ENCODE data around the gene PDZD8.
"Not testable (repeated sequence)": the region's sequence is repeated elsewhere in the genome, so short reads cannot be mapped to it uniquely, and the experiment has no call there.

PDZD8 gene

DNA sequence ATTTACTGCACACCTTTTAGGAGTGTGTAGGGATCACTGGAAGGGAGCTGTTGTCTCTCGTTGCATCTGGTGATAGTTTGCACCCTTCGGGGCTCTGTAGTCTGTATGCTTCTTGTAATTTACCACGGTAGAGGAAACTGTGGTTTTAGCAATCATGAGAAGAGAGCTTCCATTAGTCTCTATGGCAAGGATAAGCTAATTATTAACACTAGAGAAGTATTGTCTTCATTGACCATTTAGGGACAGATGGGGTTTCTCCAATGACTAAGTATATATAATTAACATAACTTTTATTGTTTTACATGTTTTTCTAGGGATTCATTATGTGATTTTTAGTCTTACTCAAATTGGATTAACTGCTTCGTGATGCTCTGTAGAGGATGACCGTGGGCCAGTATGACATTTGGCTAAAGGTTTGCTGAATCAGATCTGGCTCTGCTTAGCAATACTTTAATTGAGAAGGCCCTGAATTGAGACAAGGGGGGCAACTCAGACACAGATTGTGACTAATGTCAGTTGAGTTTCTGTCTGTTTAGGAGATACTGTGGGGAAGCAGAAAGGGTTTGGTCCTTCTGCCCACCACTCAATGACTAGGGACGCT, 125.6 kb downstream of the PDZD8 start:
- DNase-seq = no peak

- no peak for DNase-seq
These were observed 126.3 kb downstream of the PDZD8 start for GRCh38 chr10:117248750-117249465.

DNA sequence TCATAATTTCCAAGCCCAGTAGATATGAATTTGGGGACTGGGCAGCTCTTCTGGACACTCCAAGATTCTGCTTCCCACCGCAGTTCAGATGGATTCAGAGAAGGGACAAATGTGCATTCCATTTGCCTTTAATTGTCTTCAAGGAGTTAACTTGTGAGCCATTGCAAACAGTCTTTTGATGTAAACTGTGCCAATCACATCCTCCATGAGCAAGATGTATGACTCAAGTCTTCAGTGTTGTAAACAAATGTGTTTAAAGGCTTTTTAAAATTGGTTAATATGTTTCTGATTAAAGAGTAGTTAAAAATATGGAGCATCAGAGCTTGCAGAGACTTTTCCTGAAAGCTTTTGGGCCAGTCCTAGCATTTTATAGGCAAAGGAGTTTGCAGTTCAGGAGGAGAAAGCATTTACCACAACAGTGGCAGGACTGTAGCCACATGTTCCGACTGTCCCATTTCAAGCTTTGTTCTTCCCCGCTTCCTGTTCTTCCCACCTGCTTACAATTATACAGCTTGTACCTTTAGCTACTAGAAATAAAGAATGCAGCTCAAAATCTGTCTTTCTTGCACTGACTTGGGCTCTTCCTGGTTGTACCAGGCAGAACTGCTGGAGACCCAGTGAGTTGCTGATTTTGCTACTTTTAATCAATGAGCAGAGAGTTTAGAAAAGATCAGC, 128.1 kb downstream of the PDZD8 start:
- no peak for DNase-seq

DNA sequence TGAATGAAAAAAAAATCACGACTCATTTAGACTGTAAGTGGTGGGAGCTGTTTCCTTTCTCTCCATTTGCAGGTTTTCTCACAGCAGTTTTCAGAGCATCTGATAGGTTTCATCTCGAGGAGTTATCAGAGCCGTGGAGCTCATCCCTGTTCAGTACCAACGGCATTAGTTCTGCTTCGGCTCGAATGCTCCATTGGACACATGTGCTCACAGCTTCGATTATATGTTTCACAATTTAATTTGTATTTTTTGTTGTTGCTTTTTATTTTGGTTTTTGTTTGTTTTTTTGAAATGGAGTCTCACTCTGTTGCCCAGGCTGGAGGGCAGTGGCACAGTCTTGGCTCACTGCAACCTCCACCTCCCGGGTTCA, 132.8 kb downstream of the PDZD8 start:
- no peak for DNase-seq

DNA sequence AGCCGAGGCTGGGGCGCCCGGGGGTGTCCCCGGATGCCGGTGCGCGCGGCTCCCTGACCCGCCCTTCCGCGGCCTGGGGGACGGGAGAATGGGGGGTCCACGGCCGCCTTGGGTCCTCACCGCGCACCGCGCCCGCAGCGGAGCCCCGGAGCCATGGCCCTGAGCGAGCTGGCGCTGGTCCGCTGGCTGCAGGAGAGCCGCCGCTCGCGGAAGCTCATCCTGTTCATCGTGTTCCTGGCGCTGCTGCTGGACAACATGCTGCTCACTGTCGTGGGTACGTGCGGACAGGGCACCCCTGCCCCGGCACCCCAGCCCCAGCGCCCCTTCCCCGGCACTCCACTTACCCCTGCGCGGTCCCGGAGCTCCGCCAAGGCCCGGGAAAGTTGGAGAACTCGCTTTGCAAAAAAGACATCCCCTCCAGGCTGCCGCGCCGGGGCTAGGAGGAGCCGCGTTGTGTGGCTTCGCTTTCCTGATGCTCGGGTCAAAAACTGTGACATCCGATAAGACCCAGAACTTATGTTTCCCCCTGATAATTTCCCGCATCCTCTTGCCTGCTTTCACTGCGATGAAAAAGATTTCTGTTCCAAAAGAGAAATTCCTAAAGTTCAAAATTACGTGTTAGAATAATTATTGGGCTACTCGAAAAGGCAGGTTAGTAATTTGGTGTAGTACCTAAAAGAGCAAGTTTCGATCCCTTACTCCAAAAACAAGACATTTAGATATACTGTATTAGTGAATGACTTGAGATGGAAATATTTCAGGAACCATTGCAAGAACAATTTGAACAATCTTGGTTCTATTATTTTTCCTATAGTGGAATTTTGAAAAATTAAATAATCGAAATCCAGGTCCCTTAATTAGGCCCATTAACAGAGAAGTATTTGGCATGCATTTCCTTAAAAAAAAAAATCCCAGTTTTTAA, 133.4 kb downstream of the PDZD8 start:
- DNase-seq = no peak

GRCh38 chr10:117240621-117241529, 134.4 kb downstream of the PDZD8 start, which contains the start of gene SLC18A2:
Gene SLC18A2, plus strand, starts transcription at chr10:117241114. Its CDS starts 580 bp downstream, at chr10:117241694.
- no peak for DNase-seq

- DNase-seq = peak; percentile 39
These were observed 135.3 kb downstream of the PDZD8 start for GRCh38 chr10:117239721-117240620.

- no peak for DNase-seq
These were observed 136.2 kb downstream of the PDZD8 start for GRCh38 chr10:117239051-117239450.

DNA sequence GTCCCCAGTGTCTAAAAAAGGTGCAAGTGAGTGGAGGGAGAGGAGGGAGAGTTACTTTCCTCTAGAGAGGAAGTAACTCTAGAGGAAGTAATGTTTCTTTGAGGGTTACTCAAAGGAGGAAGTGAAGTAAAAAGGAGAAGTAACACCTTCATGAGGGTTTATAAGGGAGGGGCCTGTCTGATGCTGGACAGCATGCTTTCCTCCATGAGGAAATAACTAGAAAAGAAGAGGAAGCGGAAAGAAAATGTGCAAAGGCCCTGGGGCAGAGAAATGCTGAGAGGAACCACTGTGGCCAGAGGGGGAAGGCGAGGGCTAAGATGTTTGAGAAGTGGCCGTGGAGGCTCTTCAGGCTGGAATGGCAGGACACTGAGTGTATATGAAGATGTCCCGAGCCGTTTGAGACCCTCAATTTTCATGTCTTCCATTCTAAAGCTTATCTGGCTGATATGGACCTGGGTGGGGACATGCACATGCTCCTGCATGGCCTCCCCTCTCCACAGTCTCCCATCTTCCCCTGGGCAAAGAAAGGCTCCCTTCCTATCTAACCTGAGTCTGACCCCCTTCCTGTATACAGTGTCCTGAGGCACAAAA, 137.7 kb downstream of the PDZD8 start:
- no peak for DNase-seq

- DNase-seq = not testable (repeated sequence)
These were observed 145.1 kb downstream of the PDZD8 start for GRCh38 chr10:117230107-117230506.

DNA sequence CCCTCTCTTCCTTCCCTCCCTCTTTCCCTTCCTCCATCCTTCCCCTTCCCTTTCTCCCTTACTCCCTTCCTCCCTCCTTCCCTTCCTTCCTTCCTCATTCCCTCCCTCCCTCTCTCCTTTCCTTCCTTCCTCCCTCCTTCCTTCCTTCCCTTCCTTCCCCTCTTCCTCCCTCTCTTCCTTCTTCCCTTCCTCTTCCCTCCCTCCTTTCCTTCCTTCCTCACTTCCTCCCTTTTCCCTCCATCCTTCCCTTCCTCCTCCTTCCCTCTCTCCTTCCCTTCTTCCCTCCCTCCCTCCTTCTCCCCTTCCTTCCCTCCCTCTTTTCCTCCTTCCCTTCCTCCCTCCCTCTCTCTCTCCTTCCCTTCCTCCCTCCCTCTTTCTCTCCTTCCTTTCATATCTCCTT, 147.0 kb downstream of the PDZD8 start:
- DNase-seq = no peak
